Activated T-helper 1 cell treated with Interleukin-2 at 50 U/mL for 16 hours (primary cell): ENCODE data around the gene GAB2.

ENCODE experiments used
- DNase-seq: peaks from one replicate; pipeline ENCODE4 v3.0.0-alpha.2; 2020; ENCODE audit warnings: low read depth

GAB2 gene

GRCh38 chr11:78400702-78401101, 16.9 kb downstream of the GAB2 start:
- no peak for DNase-seq

- DNase-seq: no peak
Measured at GRCh38 chr11:78400116-78400515, 17.5 kb downstream of the GAB2 start.

- no peak for DNase-seq
Measured at GRCh38 chr11:78399136-78399535, 18.5 kb downstream of the GAB2 start.

- no peak for DNase-seq
Measured at GRCh38 chr11:78398715-78399114, 18.9 kb downstream of the GAB2 start.

GRCh38 chr11:78397398-78397797, 20.2 kb downstream of the GAB2 start:
- no peak for DNase-seq

GRCh38 chr11:78395597-78395996, 22.0 kb downstream of the GAB2 start:
- no peak for DNase-seq

GRCh38 chr11:78392854-78393253, 24.8 kb downstream of the GAB2 start:
- DNase-seq: no peak

- no peak for DNase-seq
Measured at GRCh38 chr11:78391424-78391823, 26.2 kb downstream of the GAB2 start.

GRCh38 chr11:78390809-78391208, 26.8 kb downstream of the GAB2 start:
- DNase-seq: no peak

GRCh38 chr11:78386215-78386941, 31.2 kb downstream of the GAB2 start:
- DNase-seq: no peak

GRCh38 chr11:78385205-78385604, 32.4 kb downstream of the GAB2 start:
- DNase-seq: no peak

GRCh38 chr11:78384231-78384630, 33.4 kb downstream of the GAB2 start:
- no peak for DNase-seq

GRCh38 chr11:78381865-78382264, 35.8 kb downstream of the GAB2 start:
- no peak for DNase-seq

GRCh38 chr11:78380615-78381051, 37.0 kb downstream of the GAB2 start:
- DNase-seq: no peak

GRCh38 chr11:78379039-78379670, 38.5 kb downstream of the GAB2 start:
- DNase-seq: no peak

GRCh38 chr11:78377625-78378418, 39.8 kb downstream of the GAB2 start:
- DNase-seq: no peak

GRCh38 chr11:78376858-78377257, 40.8 kb downstream of the GAB2 start:
- no peak for DNase-seq

GRCh38 chr11:78374917-78375316, 42.7 kb downstream of the GAB2 start:
- no peak for DNase-seq

GRCh38 chr11:78373689-78374088, 43.9 kb downstream of the GAB2 start:
- no peak for DNase-seq

GRCh38 chr11:78372114-78372768, 45.4 kb downstream of the GAB2 start:
- no peak for DNase-seq

GRCh38 chr11:78371221-78371891, 46.3 kb downstream of the GAB2 start:
- no peak for DNase-seq
